DMS114 treated with DMSO at 0.1 percent for 48 hours (cell line): ENCODE measurements around the gene TMEM117.
"Not testable (repeated sequence)": the region's sequence is repeated elsewhere in the genome, so short reads cannot be mapped to it uniquely, and the experiment has no call there.

Experiments
- DNase-seq: peaks from one replicate; lab custom pipeline; 2025; ENCODE audit not compliant: unreplicated experiment; lab: John Stamatoyannopoulos, UW

TMEM117 gene

GRCh38 chr12:44174053-44174452, 338.2 kb downstream of the TMEM117 start:
- DNase-seq, result no peak

- no peak for DNase-seq
Measured at GRCh38 chr12:44184499-44185206, 348.8 kb downstream of the TMEM117 start.

GRCh38 chr12:44193281-44193680, 357.4 kb downstream of the TMEM117 start:
- DNase-seq, result no peak

- not testable (repeated sequence) for DNase-seq
Measured at GRCh38 chr12:44195719-44196118, 359.8 kb downstream of the TMEM117 start.

- no peak for DNase-seq
Measured at GRCh38 chr12:44206045-44206444, 370.2 kb downstream of the TMEM117 start.

- no peak for DNase-seq
Measured at GRCh38 chr12:44217146-44217883, 381.4 kb downstream of the TMEM117 start.

- no peak for DNase-seq
Measured at GRCh38 chr12:44223736-44224135, 387.9 kb downstream of the TMEM117 start.

GRCh38 chr12:44224399-44225148, 388.7 kb downstream of the TMEM117 start:
- no peak for DNase-seq

- DNase-seq, result no peak
Measured at GRCh38 chr12:44225149-44225510, 389.2 kb downstream of the TMEM117 start.

GRCh38 chr12:44227616-44228015, 391.7 kb downstream of the TMEM117 start:
- no peak for DNase-seq

GRCh38 chr12:44229846-44230245, 394.0 kb downstream of the TMEM117 start:
- no peak for DNase-seq

GRCh38 chr12:44235674-44236073, 399.8 kb downstream of the TMEM117 start:
- DNase-seq, result no peak

- DNase-seq, result no peak
Measured at GRCh38 chr12:44240186-44240585, 404.3 kb downstream of the TMEM117 start.

- DNase-seq, result no peak
Measured at GRCh38 chr12:44245932-44246331, 410.1 kb downstream of the TMEM117 start.

- no peak for DNase-seq
Measured at GRCh38 chr12:44246482-44247105, 410.7 kb downstream of the TMEM117 start.

GRCh38 chr12:44247588-44247987, 411.7 kb downstream of the TMEM117 start:
- DNase-seq, result no peak

GRCh38 chr12:44248436-44248835, 412.6 kb downstream of the TMEM117 start:
- no peak for DNase-seq

GRCh38 chr12:44250440-44250839, 414.6 kb downstream of the TMEM117 start:
- DNase-seq, result not testable (repeated sequence)

GRCh38 chr12:44253338-44253856, 417.5 kb downstream of the TMEM117 start:
- DNase-seq, result no peak

- no peak for DNase-seq
Measured at GRCh38 chr12:44258246-44258645, 422.4 kb downstream of the TMEM117 start.

GRCh38 chr12:44259890-44260289, 424.0 kb downstream of the TMEM117 start:
- DNase-seq, result no peak
